Ovary (tissue), 9 donors: ENCODE measurements around the gene KLB. TPM values are rescaled to one million over a fixed set of nuclear protein-coding genes. Genes with fewer than 3 reads are reported as not detected.
"Not testable (repeated sequence)": the region's sequence is repeated elsewhere in the genome, so short reads cannot be mapped to it uniquely, and the experiment has no call there.

ENCODE experiments used
- DNase-seq, 5 donors: peaks; one replicate each; pipeline ENCODE4 v3.0.0-alpha.2; 2019 to 2020
- H3K27ac ChIP-seq, 2 donors: fragments of 200-600 bp; one replicate each; pipeline versions ENCODE4 v1.5.1 to v1.8.0; 2019 to 2022
- H3K27me3 ChIP-seq: fragments of 200-600 bp; one replicate; pipeline ENCODE4 v1.8.0; 2022
- H3K36me3 ChIP-seq: fragments of 200-600 bp; sonication (generic); one replicate; pipeline ENCODE4 v1.5.1; 2019
- H3K4me1 ChIP-seq: one replicate; pipeline ENCODE4 v1.8.1; 2013; ENCODE audit warnings: mild to moderate bottlenecking, moderate library complexity; ENCODE audit not compliant: insufficient read depth
- H3K4me3 ChIP-seq: fragments of 200-600 bp; sonication (generic); one replicate; pipeline ENCODE4 v1.5.1; 2017
- H3K9me3 ChIP-seq, 2 donors: fragments of 200-600 bp in 1 of 2; sonication (generic) in 1 of 2; one replicate each; pipeline versions ENCODE4 v1.5.1 to v1.8.1; 2013 to 2019; ENCODE audit warnings: mild to moderate bottlenecking in 1 of 2, moderate library complexity in 1 of 2
- CTCF ChIP-seq, 3 donors: fragments of 450-650 bp in 2 of 3; fragments of 200-600 bp in 1 of 3; IDR thresholded peaks; one replicate each; pipeline versions ENCODE4 v1.5.1 to v1.8.0; 2016 to 2022; ENCODE audit warnings: antibody characterized with exemption in 3 of 3, mild to moderate bottlenecking in 1 of 3
- EP300 ChIP-seq: sonication (generic); formaldehyde crosslinking; IDR thresholded peaks from one replicate; pipeline ENCODE4 v1.6.1; 2017; ENCODE audit warnings: antibody characterized with exemption
- POLR2A ChIP-seq: fragments of 450-650 bp; IDR thresholded peaks from one replicate; pipeline ENCODE4 v1.6.1; 2017; ENCODE audit warnings: antibody characterized with exemption, mild to moderate bottlenecking, moderate library complexity
- WGBS, 3 donors: extraction: QIAGEN DNeasy Blood & Tissue Kit in 1 of 3; methylation state at CpG; one replicate each; pipeline versions ENCODE4 v1.1.5 to v1.1.7; 2013 to 2017; 5-methylcytosine and 5-hydroxymethylcytosine counted together
- intact Hi-C, 4 donors: fragments of 100-400 bp; cut with DNase I; formaldehyde crosslinking; loops; one replicate each; pipeline versions ENCODE4 v1.11.0 to v1.15.1; 2022 to 2023
- polyA plus RNA-seq, 2 donors: library from polyadenylated mRNA; stranded (reverse); fragments of 200-250 nt in 1 of 2; fragments of 350-450 nt in 1 of 2; fragmentation: Illumina TruSeq in 1 of 2; extraction: RNeasy Lipid Tissue Mini Kit (QIAGEN cat#74804) in 1 of 2; gene quantifications; one replicate each; pipeline ENCODE4 v1.2.3, GENCODE V29; 2013 to 2014
- total RNA-seq, 7 donors: library from RNA; depleted of rRNA in 2 of 7; stranded (reverse); fragments of >200 nt in 2 of 7; fragmentation: NEBNext Ultra II Directional in 3 of 7; extraction: Animal tissue kit (Norgen Biotek cat#: 25700) in 3 of 7; gene quantifications; one replicate each; pipeline versions ENCODE4 v1.1.0 to v1.2.4, GENCODE V29; 2016 to 2023
- donor health status: DM: no; HTN: no; CAD: no; lungs with moderate emphysema.
- donor health status: DM: no; HTN: no; CAD: no.
- donor health status: Bipolar disorder and iron deficiency.
- donor health status: DM: yes; HTN: yes; CAD: no.
- donor health status: DM: no; HTN: no; CAD: no.
- donor health status: DM: yes; HTN: yes; CAD: no.

KLB gene
- total and polyA plus RNA-seq, 9 donors: under 0.01 to 0.08 (median 0.04) TPM; not detected in 5

DNA sequence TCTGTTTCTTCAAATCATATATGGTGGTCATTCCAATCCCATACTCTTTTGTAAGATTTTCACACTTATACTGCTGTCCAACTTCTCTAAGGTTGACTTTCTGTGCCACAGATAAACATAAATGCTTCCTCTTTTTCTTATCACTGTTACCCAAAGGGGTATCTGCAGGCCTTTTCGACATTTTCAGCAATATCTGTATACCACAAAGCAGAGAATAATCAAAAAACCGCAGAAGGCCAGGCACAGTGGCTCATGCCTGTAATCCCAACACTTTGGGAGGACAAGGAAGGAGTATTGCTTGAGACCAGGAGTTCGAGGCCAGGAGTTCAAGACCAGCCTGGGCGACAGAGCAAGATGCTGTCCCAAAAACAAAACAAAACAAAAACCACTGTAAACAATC is 37.4 kb upstream of the KLB start:
- no peak for DNase-seq
- no peak overlapping the region for H3K27ac ChIP-seq
- TF ChIP-seq POLR2A (no peak), EP300 (no peak), CTCF (IDR thresholded peaks at IDR 0.05) (no peak)
- WGBS, 3 donors: 46 to 58% (median 56%) methylated on average over 4 of the region's 4 CpGs
- no peaks in the 10 kb centered on the region for H3K27me3 ChIP-seq
- H3K4me1 ChIP-seq: no peaks in the 10 kb centered on the region
- no peak overlapping the region for H3K4me3 ChIP-seq
- H3K36me3 ChIP-seq: no peaks in the 10 kb centered on the region
- no peaks in the 10 kb centered on the region for H3K9me3 ChIP-seq
- intact Hi-C loops: loop anchor here in 1 of 4 donors (5.0 kb wide), 1 partner anchor 187 kb away; the partner anchor contains the start of gene WDR19

DNA sequence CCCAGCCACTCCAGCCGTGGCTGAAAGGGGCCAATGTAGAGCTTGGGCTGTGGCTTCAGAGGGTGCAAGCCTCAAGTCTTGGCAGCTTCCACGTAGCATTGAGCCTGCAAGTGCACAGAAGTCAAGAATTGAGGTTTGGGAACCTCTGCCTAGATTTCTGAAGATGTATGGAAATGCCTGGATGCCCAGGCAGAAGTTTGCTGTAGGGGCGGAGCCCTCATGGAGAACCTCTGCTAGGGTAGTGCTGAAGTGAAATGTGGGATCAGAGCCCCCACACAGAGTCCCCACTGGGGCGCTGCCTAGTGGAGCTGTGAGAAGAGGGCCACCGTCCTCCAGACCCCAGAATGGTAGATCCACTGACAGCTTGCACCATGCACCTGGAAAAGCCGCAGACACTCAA is 35.5 kb upstream of the KLB start:
- H3K27ac ChIP-seq, DNase-seq, H3K36me3 ChIP-seq, H3K4me1 ChIP-seq, H3K4me3 ChIP-seq, intact Hi-C loops, H3K9me3 ChIP-seq, H3K27me3 ChIP-seq: not testable (repeated sequence)
- 82 to 88% (median 83%) methylated on average over 6 of the region's 6 CpGs for WGBS, 3 donors

GRCh38 chr4:39375478-39375877 is 31.3 kb upstream of the KLB start:
- H3K27me3 ChIP-seq: no peaks in the 10 kb centered on the region
- DNase-seq: no peak
- no peak overlapping the region for H3K4me3 ChIP-seq
- TF ChIP-seq CTCF (IDR thresholded peaks at IDR 0.05) (no peak), POLR2A (no peak), EP300 (no peak)
- no peaks in the 10 kb centered on the region for H3K9me3 ChIP-seq
- H3K4me1 ChIP-seq: no peaks in the 10 kb centered on the region
- no peak overlapping the region for H3K27ac ChIP-seq
- intact Hi-C loops: no loop called here
- H3K36me3 ChIP-seq: no peaks in the 10 kb centered on the region
- WGBS, 3 donors: 66 to 78% (median 67%) methylated on average over 4 of the region's 4 CpGs

- no peak for DNase-seq
- intact Hi-C loops: no loop called here
- no peaks in the 10 kb centered on the region for H3K9me3 ChIP-seq
- H3K4me1 ChIP-seq: no peaks in the 10 kb centered on the region
- H3K4me3 ChIP-seq: no peak overlapping the region
- no peaks in the 10 kb centered on the region for H3K27me3 ChIP-seq
- WGBS, 3 donors: 73 to 100% (median 92%) methylated on average over 1 of the region's 1 CpG
- TF ChIP-seq EP300: no peak
- TF ChIP-seq POLR2A: no peak
- no peak for TF ChIP-seq CTCF (IDR thresholded peaks at IDR 0.05)
- H3K27ac ChIP-seq: no peak overlapping the region
- H3K36me3 ChIP-seq: no peaks in the 10 kb centered on the region
These were observed 23.0 kb upstream of the KLB start for GRCh38 chr4:39383690-39384089.

DNA sequence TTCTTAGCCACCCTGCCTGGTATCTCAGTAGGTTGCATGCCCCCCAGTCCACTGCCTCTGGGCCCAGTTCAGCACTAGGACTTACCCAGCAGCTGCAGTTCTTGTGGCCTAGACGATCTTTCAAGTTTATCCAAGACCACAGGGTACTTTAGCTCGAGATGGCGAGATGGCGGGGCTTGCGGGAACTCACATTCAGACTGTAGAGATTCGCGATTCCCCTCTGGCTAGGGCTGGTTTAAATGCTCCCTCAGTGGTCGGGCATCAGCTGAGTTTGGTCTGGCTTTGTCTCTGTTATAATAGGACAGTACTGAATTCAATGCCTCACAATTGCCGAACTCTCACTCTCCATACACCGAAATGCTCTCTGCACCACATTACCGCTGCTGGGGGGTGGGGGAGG is 22.2 kb upstream of the KLB start:
- TF ChIP-seq CTCF (IDR thresholded peaks at IDR 0.05) (no peak), EP300 (no peak), POLR2A (no peak)
- Histone ChIP-seq H3K9me3 (no peaks in the 10 kb centered on the region), H3K4me1 (no peaks in the 10 kb centered on the region), H3K27ac (no peak overlapping the region), H3K4me3 (no peak overlapping the region), H3K36me3 (no peaks in the 10 kb centered on the region), H3K27me3 (no peaks in the 10 kb centered on the region)
- 86 to 90% (median 88%) methylated on average over 11 of the region's 11 CpGs for WGBS, 3 donors
- intact Hi-C loops: no loop called here
- no peak for DNase-seq
